H1 (cell line): Measurements from ENCODE around the gene HIPK1.
A peak's percentile ranks its signal among the peaks of the same experiment; 100 is the strongest.

Experiments used
- CHD1 ChIP-seq: IDR thresholded peaks from 2 replicates; pipeline ENCODE4 v1.6.1; 2012; ENCODE audit warnings: low read depth, low read length, improper control_type of control experiment
- CHD7 ChIP-seq: fragments of 300-600 bp; sonication (generic); IDR thresholded peaks from 2 replicates; pipeline ENCODE4 v1.7.1; 2012; ENCODE audit warnings: low read length, moderate library complexity, mild to moderate bottlenecking, inconsistent platforms; ENCODE audit not compliant: insufficient replicate concordance
- CTBP2 ChIP-seq: IDR thresholded peaks from 2 replicates; pipeline ENCODE4 v1.7.0; 2011; ENCODE audit warnings: borderline replicate concordance, mild to moderate bottlenecking, moderate library complexity, mixed read lengths, low read length; ENCODE audit not compliant: insufficient read depth, insufficient read length
- EZH2 ChIP-seq: fragments of 200-600 bp; sonication (generic); IDR thresholded peaks from 2 replicates; pipeline ENCODE4 v1.7.1; 2012; ENCODE audit warnings: low read depth, mild to moderate bottlenecking, moderate library complexity, low read length, inconsistent platforms; ENCODE audit not compliant: severe bottlenecking
- POLR2A ChIP-seq, 2 experiments: IDR thresholded peaks; 1 replicate in 1 of 2; 2 replicates in 1 of 2; pipeline ENCODE4 v1.6.1; 2011; ENCODE audit warnings: low read depth in 2 of 2, low read length in 2 of 2, mild to moderate bottlenecking in 2 of 2; ENCODE audit errors: control extremely low read depth in 1 of 2
- TAF1 ChIP-seq: IDR thresholded peaks from 2 replicates; pipeline ENCODE4 v1.6.1; 2011; ENCODE audit warnings: mild to moderate bottlenecking, low read depth, low read length
- TF ChIP-seq, protein P1 (sequence below), 3 experiments: IDR thresholded peaks; 1 replicate in 2 of 3; 2 replicates in 1 of 3; pipeline versions ENCODE4 v1.5.1 to v1.6.1; 2011; ENCODE audit warnings: low read length in 3 of 3, mild to moderate bottlenecking in 3 of 3, inconsistent platforms in 2 of 3, low read depth in 1 of 3, moderate library complexity in 1 of 3; ENCODE audit not compliant: insufficient read depth in 1 of 3; ENCODE audit errors: control extremely low read depth in 1 of 3

- TF ChIP-seq EZH2 (no peak), CHD1 (no peak), CHD7 (no peak), POLR2A (IDR thresholded peaks at IDR 0.05; ENCODE audit: control extremely low read depth in 1 of 2, low read depth in 2 of 2, low read length in 2 of 2) (peak in 1 of 2 experiments; percentile 50; a peak in 1 of 3 replicates), TAF1 (no peak), CTBP2 (no peak)
- TF ChIP-seq, protein P1, sequence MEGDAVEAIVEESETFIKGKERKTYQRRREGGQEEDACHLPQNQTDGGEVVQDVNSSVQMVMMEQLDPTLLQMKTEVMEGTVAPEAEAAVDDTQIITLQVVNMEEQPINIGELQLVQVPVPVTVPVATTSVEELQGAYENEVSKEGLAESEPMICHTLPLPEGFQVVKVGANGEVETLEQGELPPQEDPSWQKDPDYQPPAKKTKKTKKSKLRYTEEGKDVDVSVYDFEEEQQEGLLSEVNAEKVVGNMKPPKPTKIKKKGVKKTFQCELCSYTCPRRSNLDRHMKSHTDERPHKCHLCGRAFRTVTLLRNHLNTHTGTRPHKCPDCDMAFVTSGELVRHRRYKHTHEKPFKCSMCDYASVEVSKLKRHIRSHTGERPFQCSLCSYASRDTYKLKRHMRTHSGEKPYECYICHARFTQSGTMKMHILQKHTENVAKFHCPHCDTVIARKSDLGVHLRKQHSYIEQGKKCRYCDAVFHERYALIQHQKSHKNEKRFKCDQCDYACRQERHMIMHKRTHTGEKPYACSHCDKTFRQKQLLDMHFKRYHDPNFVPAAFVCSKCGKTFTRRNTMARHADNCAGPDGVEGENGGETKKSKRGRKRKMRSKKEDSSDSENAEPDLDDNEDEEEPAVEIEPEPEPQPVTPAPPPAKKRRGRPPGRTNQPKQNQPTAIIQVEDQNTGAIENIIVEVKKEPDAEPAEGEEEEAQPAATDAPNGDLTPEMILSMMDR (IDR thresholded peaks at IDR 0.05; ENCODE audit: control extremely low read depth in 1 of 3, insufficient read depth in 1 of 3, low read depth in 1 of 3, low read length in 3 of 3): peak; percentile 74 to 82 (median 81)
These were observed 50.0 kb downstream of the HIPK1 start, which contains the start of gene OLFML3 for GRCh38 chr1:113978863-113979702.
